Measurements from ENCODE around the gene PMM2. TPM values are rescaled to one million over a fixed set of nuclear protein-coding genes. Genes with fewer than 3 reads are reported as not detected.

The PMM2 gene
- total and polyA plus RNA-seq, 2 donors (not counting 3 experiments of a cell fraction or from before 2014, with no cell fraction given) = 29.0 to 61.3 TPM

- Histone ChIP-seq H3K9me1 (replicated peaks; ENCODE audit: control insufficient read depth, extremely low read depth, insufficient read depth, low read length) (no peaks in the 10 kb centered on the region), H3K9ac (replicated peaks; ENCODE audit: extremely low read depth, insufficient read depth, low read length) (no peak overlapping the region), H3K27ac (ENCODE audit: insufficient read depth, low read depth, low read length) (no peak overlapping the region), H3K4me2 (ENCODE audit: insufficient read depth, low read length) (no peak overlapping the region), H3K27me3 (ENCODE audit: control insufficient read depth in 2 of 2, insufficient read depth in 2 of 2, low read length in 2 of 2) (no peaks in the 10 kb centered on the region), H3K4me3 (replicated peaks in 1 of 3; ENCODE audit: insufficient read depth in 1 of 3, low read depth in 1 of 3, low read length in 3 of 3) (no peak overlapping the region), H2AFZ (ENCODE audit: low read depth, low read length) (no peak overlapping the region), H3K4me1 (ENCODE audit: control insufficient read depth, extremely low read depth, insufficient read depth, low read length) (peaks cover 12% of the 10 kb centered on the region), H3K36me3 (ENCODE audit: control insufficient read depth in 2 of 2, extremely low read depth in 1 of 2, insufficient read depth in 2 of 2, low read length in 2 of 2) (peaks cover 3 to 13% of the 10 kb centered on the region in 2 experiments), H3K9me3 (replicated peaks; ENCODE audit: control insufficient read depth, insufficient read depth, low read length) (no peaks in the 10 kb centered on the region), H4K20me1 (replicated peaks; ENCODE audit: control insufficient read depth, extremely low read depth, insufficient read depth, low read length) (no peaks in the 10 kb centered on the region), H3K79me2 (ENCODE audit: control insufficient read depth, insufficient read depth, low read length) (no peaks in the 10 kb centered on the region)
- ChIA-PET POLR2A (no interaction called here), CTCF (interaction anchor here (0.9 to 5.2 kb wide), 7 partner anchors 9 to 225 kb away, joined by 3 to 23 read pairs (median 4); partner anchors contain the start of gene CARHSP1)
- dilution Hi-C loops (cut with MboI; ENCODE audit: extremely low pct_ligation_motif_present, low sequenced_read_pairs) (no loop called here), intact Hi-C loops (cut with micrococcal nuclease) (loop anchor here (1.0 to 5.0 kb wide), 2 partner anchors 121 to 319 kb away; no protein-coding TSS in a partner anchor)
- FAIRE-seq (peak; percentile 68), DNase-seq (ENCODE audit: low read depth, low spot score) (peak; percentile 48)
- TF ChIP-seq GATA2 (IDR thresholded peaks at IDR 0.05; ENCODE audit: insufficient read depth, insufficient read length, low read depth, low read length) (no peak), JUN (IDR thresholded peaks at IDR 0.05; ENCODE audit: borderline replicate concordance, insufficient read depth, insufficient read length, low read depth) (no peak), CTCF (IDR thresholded peaks at IDR 0.05; ENCODE audit: extremely low read depth in 1 of 2, insufficient read depth in 1 of 2, low read depth in 1 of 2, low read length in 2 of 2) (peak; percentile 15 to 19), MYC (IDR thresholded peaks at IDR 0.05; ENCODE audit: low read depth, low read length) (no peak), EZH2 (IDR thresholded peaks at IDR 0.05; ENCODE audit: borderline replicate concordance, low read depth, low read length, severe bottlenecking) (no peak), FOS (IDR thresholded peaks at IDR 0.05; ENCODE audit: borderline replicate concordance, insufficient read depth, low read length) (peak; percentile 34)
- BruUV-seq (replicated peaks) = no TSS peak
These were observed 88.3 kb downstream of the PMM2 start for GRCh38 chr16:8885674-8886592.
